ENCODE data around the gene SIDT2. TPM values are rescaled to one million over a fixed set of nuclear protein-coding genes. Genes with fewer than 3 reads are reported as not detected.

SIDT2 gene
- polyA plus RNA-seq, 1 donor from 2014 or later: 11.1 TPM

DNA sequence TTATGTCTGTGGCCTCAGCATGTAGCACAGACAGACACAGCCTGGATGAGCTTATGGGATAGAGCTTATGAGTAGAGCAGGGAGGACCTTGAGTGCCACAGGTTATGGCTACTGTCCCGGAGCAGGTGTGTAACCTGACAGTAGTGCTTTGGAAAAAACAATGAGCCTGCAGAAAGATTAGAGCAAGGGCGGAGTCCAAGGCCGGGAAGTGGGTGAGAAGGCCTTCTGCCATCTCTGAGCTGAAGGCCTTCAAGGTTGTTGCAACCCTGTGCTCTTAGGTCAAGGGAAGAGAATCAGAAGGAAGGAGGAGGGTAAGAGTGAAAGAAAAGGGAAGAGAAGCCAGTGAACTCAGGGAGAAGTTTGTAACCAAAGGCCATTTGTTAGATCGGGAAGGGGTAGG, 16.7 kb downstream of the SIDT2 start:
- H3K9me2 ChIP-seq (ENCODE audit: insufficient read depth, low read length): no peaks in the 10 kb centered on the region
- H3K9ac ChIP-seq (ENCODE audit: low read length): no peak overlapping the region
- H2AFZ ChIP-seq (ENCODE audit: low read depth, low read length): no peak overlapping the region
- no peak overlapping the region for H3K27ac ChIP-seq (ENCODE audit: low read length)
- H3K4me2 ChIP-seq (ENCODE audit: low read length): no peak overlapping the region
- no peaks in the 10 kb centered on the region for H4K20me1 ChIP-seq (ENCODE audit: insufficient read depth)
- no peaks in the 10 kb centered on the region for H3F3A ChIP-seq (ENCODE audit: insufficient read depth, low read length, poor library complexity, severe bottlenecking)
- H3K36me3 ChIP-seq (ENCODE audit: insufficient read depth, low read length): no peaks in the 10 kb centered on the region
- TF ChIP-seq EP300 (conservative IDR thresholded peaks at IDR 0.05; ENCODE audit: poor library complexity, severe bottlenecking): no peak
- no peak for TF ChIP-seq RAD21 (conservative IDR thresholded peaks at IDR 0.05)
- no peak for TF ChIP-seq TAF1 (IDR thresholded peaks at IDR 0.05; ENCODE audit: low read depth)
- no peak for TF ChIP-seq POLR2AphosphoS5 (IDR thresholded peaks at IDR 0.05)
- TF ChIP-seq, protein P1, sequence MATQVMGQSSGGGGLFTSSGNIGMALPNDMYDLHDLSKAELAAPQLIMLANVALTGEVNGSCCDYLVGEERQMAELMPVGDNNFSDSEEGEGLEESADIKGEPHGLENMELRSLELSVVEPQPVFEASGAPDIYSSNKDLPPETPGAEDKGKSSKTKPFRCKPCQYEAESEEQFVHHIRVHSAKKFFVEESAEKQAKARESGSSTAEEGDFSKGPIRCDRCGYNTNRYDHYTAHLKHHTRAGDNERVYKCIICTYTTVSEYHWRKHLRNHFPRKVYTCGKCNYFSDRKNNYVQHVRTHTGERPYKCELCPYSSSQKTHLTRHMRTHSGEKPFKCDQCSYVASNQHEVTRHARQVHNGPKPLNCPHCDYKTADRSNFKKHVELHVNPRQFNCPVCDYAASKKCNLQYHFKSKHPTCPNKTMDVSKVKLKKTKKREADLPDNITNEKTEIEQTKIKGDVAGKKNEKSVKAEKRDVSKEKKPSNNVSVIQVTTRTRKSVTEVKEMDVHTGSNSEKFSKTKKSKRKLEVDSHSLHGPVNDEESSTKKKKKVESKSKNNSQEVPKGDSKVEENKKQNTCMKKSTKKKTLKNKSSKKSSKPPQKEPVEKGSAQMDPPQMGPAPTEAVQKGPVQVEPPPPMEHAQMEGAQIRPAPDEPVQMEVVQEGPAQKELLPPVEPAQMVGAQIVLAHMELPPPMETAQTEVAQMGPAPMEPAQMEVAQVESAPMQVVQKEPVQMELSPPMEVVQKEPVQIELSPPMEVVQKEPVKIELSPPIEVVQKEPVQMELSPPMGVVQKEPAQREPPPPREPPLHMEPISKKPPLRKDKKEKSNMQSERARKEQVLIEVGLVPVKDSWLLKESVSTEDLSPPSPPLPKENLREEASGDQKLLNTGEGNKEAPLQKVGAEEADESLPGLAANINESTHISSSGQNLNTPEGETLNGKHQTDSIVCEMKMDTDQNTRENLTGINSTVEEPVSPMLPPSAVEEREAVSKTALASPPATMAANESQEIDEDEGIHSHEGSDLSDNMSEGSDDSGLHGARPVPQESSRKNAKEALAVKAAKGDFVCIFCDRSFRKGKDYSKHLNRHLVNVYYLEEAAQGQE (IDR thresholded peaks at IDR 0.05; ENCODE audit: borderline replicate concordance): no peak
- TF ChIP-seq MXI1 (conservative IDR thresholded peaks at IDR 0.05; ENCODE audit: poor library complexity, severe bottlenecking): no peak
- no peak for TF ChIP-seq SMC3 (conservative IDR thresholded peaks at IDR 0.05; ENCODE audit: poor library complexity)
- H3K79me2 ChIP-seq (replicated peaks; ENCODE audit: insufficient read depth, low read length): no peaks in the 10 kb centered on the region
- H3K4me3 ChIP-seq (ENCODE audit: low read length): no peak overlapping the region
- no peaks in the 10 kb centered on the region for H3K9me3 ChIP-seq (ENCODE audit: low read length)
- no peaks in the 10 kb centered on the region for H3K27me3 ChIP-seq (ENCODE audit: insufficient read depth, low read depth, low read length)

DNA sequence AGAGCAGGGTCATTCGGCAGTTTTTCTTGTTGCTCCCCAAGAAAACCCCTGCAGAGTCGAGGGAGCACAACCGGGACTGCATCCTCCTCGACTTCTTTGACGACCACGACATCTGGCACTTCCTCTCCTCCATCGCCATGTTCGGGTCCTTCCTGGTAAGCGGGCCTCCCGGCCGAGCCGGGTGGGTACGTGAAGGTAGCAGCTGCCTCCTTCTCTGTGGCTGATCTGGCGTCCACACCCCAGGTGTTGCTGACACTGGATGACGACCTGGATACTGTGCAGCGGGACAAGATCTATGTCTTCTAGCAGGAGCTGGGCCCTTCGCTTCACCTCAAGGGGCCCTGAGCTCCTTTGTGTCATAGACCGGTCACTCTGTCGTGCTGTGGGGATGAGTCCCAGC, 17.2 kb downstream of the SIDT2 start:
- Histone ChIP-seq H3K4me2 (ENCODE audit: low read length) (no peak overlapping the region), H3K9me2 (ENCODE audit: insufficient read depth, low read length) (no peaks in the 10 kb centered on the region)

DNA sequence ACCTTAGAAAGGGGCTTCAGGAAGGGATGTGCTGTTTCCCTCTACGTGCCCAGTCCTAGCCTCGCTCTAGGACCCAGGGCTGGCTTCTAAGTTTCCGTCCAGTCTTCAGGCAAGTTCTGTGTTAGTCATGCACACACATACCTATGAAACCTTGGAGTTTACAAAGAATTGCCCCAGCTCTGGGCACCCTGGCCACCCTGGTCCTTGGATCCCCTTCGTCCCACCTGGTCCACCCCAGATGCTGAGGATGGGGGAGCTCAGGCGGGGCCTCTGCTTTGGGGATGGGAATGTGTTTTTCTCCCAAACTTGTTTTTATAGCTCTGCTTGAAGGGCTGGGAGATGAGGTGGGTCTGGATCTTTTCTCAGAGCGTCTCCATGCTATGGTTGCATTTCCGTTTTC, 18.5 kb downstream of the SIDT2 start:
- no peak overlapping the region for H3K4me2 ChIP-seq (ENCODE audit: low read length)
- no peak overlapping the region for H3K27ac ChIP-seq (ENCODE audit: low read length)
- H3K9me3 ChIP-seq (ENCODE audit: low read length): no peaks in the 10 kb centered on the region
- H3K79me2 ChIP-seq (replicated peaks; ENCODE audit: insufficient read depth, low read length): no peaks in the 10 kb centered on the region
- H2AFZ ChIP-seq (ENCODE audit: low read depth, low read length): no peak overlapping the region
- H4K20me1 ChIP-seq (ENCODE audit: insufficient read depth): no peaks in the 10 kb centered on the region
- no peaks in the 10 kb centered on the region for H3K36me3 ChIP-seq (ENCODE audit: insufficient read depth, low read length)
- H3K9me2 ChIP-seq (ENCODE audit: insufficient read depth, low read length): no peaks in the 10 kb centered on the region
- no peak overlapping the region for H3K9ac ChIP-seq (ENCODE audit: low read length)
- H3F3A ChIP-seq (ENCODE audit: insufficient read depth, low read length, poor library complexity, severe bottlenecking): no peaks in the 10 kb centered on the region
- TF ChIP-seq EP300 (conservative IDR thresholded peaks at IDR 0.05; ENCODE audit: poor library complexity, severe bottlenecking): no peak
- TF ChIP-seq, protein P2, sequence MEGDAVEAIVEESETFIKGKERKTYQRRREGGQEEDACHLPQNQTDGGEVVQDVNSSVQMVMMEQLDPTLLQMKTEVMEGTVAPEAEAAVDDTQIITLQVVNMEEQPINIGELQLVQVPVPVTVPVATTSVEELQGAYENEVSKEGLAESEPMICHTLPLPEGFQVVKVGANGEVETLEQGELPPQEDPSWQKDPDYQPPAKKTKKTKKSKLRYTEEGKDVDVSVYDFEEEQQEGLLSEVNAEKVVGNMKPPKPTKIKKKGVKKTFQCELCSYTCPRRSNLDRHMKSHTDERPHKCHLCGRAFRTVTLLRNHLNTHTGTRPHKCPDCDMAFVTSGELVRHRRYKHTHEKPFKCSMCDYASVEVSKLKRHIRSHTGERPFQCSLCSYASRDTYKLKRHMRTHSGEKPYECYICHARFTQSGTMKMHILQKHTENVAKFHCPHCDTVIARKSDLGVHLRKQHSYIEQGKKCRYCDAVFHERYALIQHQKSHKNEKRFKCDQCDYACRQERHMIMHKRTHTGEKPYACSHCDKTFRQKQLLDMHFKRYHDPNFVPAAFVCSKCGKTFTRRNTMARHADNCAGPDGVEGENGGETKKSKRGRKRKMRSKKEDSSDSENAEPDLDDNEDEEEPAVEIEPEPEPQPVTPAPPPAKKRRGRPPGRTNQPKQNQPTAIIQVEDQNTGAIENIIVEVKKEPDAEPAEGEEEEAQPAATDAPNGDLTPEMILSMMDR (IDR thresholded peaks at IDR 0.05; ENCODE audit: poor library complexity, severe bottlenecking): no peak
- TF ChIP-seq MXI1 (conservative IDR thresholded peaks at IDR 0.05; ENCODE audit: poor library complexity, severe bottlenecking): no peak
- no peak for TF ChIP-seq EZH2 (IDR thresholded peaks at IDR 0.05; ENCODE audit: borderline replicate concordance, insufficient read depth, low read length, poor library complexity, severe bottlenecking)
- TF ChIP-seq SMC3 (conservative IDR thresholded peaks at IDR 0.05; ENCODE audit: poor library complexity): no peak
- no peak for TF ChIP-seq RAD21 (conservative IDR thresholded peaks at IDR 0.05)
- TF ChIP-seq TAF1 (IDR thresholded peaks at IDR 0.05; ENCODE audit: low read depth): no peak
- TF ChIP-seq, protein P1 (IDR thresholded peaks at IDR 0.05; ENCODE audit: borderline replicate concordance): no peak
- TF ChIP-seq POLR2AphosphoS5 (IDR thresholded peaks at IDR 0.05): no peak
- H3K27me3 ChIP-seq (ENCODE audit: insufficient read depth, low read depth, low read length): no peaks in the 10 kb centered on the region
- H3K4me3 ChIP-seq (ENCODE audit: low read length): no peak overlapping the region

More for the DNA sequence above, 17.2 kb downstream of the SIDT2 start:
- no peak for TF ChIP-seq EP300 (conservative IDR thresholded peaks at IDR 0.05; ENCODE audit: poor library complexity, severe bottlenecking)
- H3K27ac ChIP-seq (ENCODE audit: low read length): no peak overlapping the region
- no peak overlapping the region for H3K4me3 ChIP-seq (ENCODE audit: low read length)
- H3K9me3 ChIP-seq (ENCODE audit: low read length): no peaks in the 10 kb centered on the region
- no peaks in the 10 kb centered on the region for H3K36me3 ChIP-seq (ENCODE audit: insufficient read depth, low read length)
- H2AFZ ChIP-seq (ENCODE audit: low read depth, low read length): no peak overlapping the region
- H3K79me2 ChIP-seq (replicated peaks; ENCODE audit: insufficient read depth, low read length): no peaks in the 10 kb centered on the region
- H3F3A ChIP-seq (ENCODE audit: insufficient read depth, low read length, poor library complexity, severe bottlenecking): no peaks in the 10 kb centered on the region
- H3K27me3 ChIP-seq (ENCODE audit: insufficient read depth, low read depth, low read length): no peaks in the 10 kb centered on the region
- H4K20me1 ChIP-seq (ENCODE audit: insufficient read depth): no peaks in the 10 kb centered on the region
- H3K9ac ChIP-seq (ENCODE audit: low read length): no peak overlapping the region

Data from neural cell (in vitro differentiated cells).